ENCODE data around the gene MRPL42. TPM values are rescaled to one million over a fixed set of nuclear protein-coding genes. Genes with fewer than 3 reads are reported as not detected.

The MRPL42 gene
- total RNA-seq, 1 experiment from 2014 or later: 61.0 TPM

GRCh38 chr12:93537769-93538168 lies 70.5 kb downstream of the MRPL42 start:
- POLR2A ChIA-PET (ENCODE audit: unreplicated experiment): no interaction called here
- BruUV-seq (replicated peaks): no TSS peak
- H3K9me3 ChIP-seq (ENCODE audit: insufficient read depth, low read depth): no peaks in the 10 kb centered on the region

GRCh38 chr12:93539821-93540220 lies 72.5 kb downstream of the MRPL42 start:
- H3K4me3 ChIP-seq: no peak overlapping the region
- no peak overlapping the region for H3K27ac ChIP-seq
- H3F3A ChIP-seq (ENCODE audit: insufficient read depth, low read depth): no peaks in the 10 kb centered on the region
- H4K20me1 ChIP-seq (ENCODE audit: insufficient read depth): no peaks in the 10 kb centered on the region
- no peak overlapping the region for H3K4me2 ChIP-seq
- H3K27me3 ChIP-seq (ENCODE audit: insufficient read depth, low read depth): no peaks in the 10 kb centered on the region
- H3K36me3 ChIP-seq (ENCODE audit: low read depth): no peaks in the 10 kb centered on the region
- intact Hi-C loops (cut with micrococcal nuclease; ENCODE audit: unreplicated experiment): no loop called here
- BruUV-seq (replicated peaks): no TSS peak
- no peaks in the 10 kb centered on the region for H3K79me2 ChIP-seq (ENCODE audit: low read depth)
- no peaks in the 10 kb centered on the region for H3K9me3 ChIP-seq (ENCODE audit: insufficient read depth, low read depth)
- DNase-seq: no peak
- CTCF ChIA-PET: no interaction called here
- TF ChIP-seq CTCF (conservative IDR thresholded peaks at IDR 0.05) (no peak), EZH2 (IDR thresholded peaks at IDR 0.05; ENCODE audit: low read depth) (no peak)
- POLR2A ChIA-PET (ENCODE audit: unreplicated experiment): no interaction called here
- no peak overlapping the region for H2AFZ ChIP-seq
- H3K9me2 ChIP-seq (ENCODE audit: insufficient read depth): no peaks in the 10 kb centered on the region; the same call in 1 of the 2 replicates
- no peaks in the 10 kb centered on the region for H3K4me1 ChIP-seq (replicated peaks; ENCODE audit: insufficient read depth)

More at GRCh38 chr12:93537769-93538168, 70.5 kb downstream of the MRPL42 start:
- no peaks in the 10 kb centered on the region; the same call in 1 of the 2 replicates for H3K9me2 ChIP-seq (ENCODE audit: insufficient read depth)
- DNase-seq: no peak
- no peaks in the 10 kb centered on the region for H3K4me1 ChIP-seq (replicated peaks; ENCODE audit: insufficient read depth)
- no peaks in the 10 kb centered on the region for H3K27me3 ChIP-seq (ENCODE audit: insufficient read depth, low read depth)
- CTCF ChIA-PET: no interaction called here
- no peak for TF ChIP-seq CTCF (conservative IDR thresholded peaks at IDR 0.05)
- TF ChIP-seq EZH2 (IDR thresholded peaks at IDR 0.05; ENCODE audit: low read depth): no peak
- no peak overlapping the region for H3K4me3 ChIP-seq
- no peaks in the 10 kb centered on the region for H3K79me2 ChIP-seq (ENCODE audit: low read depth)
- no peaks in the 10 kb centered on the region for H4K20me1 ChIP-seq (ENCODE audit: insufficient read depth)
- no peak overlapping the region for H3K4me2 ChIP-seq
- no peak overlapping the region for H3K27ac ChIP-seq
- intact Hi-C loops (cut with micrococcal nuclease; ENCODE audit: unreplicated experiment): no loop called here
- H3K36me3 ChIP-seq (ENCODE audit: low read depth): no peaks in the 10 kb centered on the region
- H3F3A ChIP-seq (ENCODE audit: insufficient read depth, low read depth): no peaks in the 10 kb centered on the region
- no peak overlapping the region for H2AFZ ChIP-seq

- H3F3A ChIP-seq (ENCODE audit: insufficient read depth, low read depth): no peaks in the 10 kb centered on the region
- no peaks in the 10 kb centered on the region for H3K27me3 ChIP-seq (ENCODE audit: insufficient read depth, low read depth)
- intact Hi-C loops (cut with micrococcal nuclease; ENCODE audit: unreplicated experiment): no loop called here
- H3K4me3 ChIP-seq: no peak overlapping the region
- POLR2A ChIA-PET (ENCODE audit: unreplicated experiment): no interaction called here
- H3K36me3 ChIP-seq (ENCODE audit: low read depth): no peaks in the 10 kb centered on the region
- no peaks in the 10 kb centered on the region for H4K20me1 ChIP-seq (ENCODE audit: insufficient read depth)
- H3K9me2 ChIP-seq (ENCODE audit: insufficient read depth): no peaks in the 10 kb centered on the region; the same call in 1 of the 2 replicates
- no peak for TF ChIP-seq CTCF (conservative IDR thresholded peaks at IDR 0.05)
- no peak for TF ChIP-seq EZH2 (IDR thresholded peaks at IDR 0.05; ENCODE audit: low read depth)
- H3K4me1 ChIP-seq (replicated peaks; ENCODE audit: insufficient read depth): no peaks in the 10 kb centered on the region
- no peaks in the 10 kb centered on the region for H3K79me2 ChIP-seq (ENCODE audit: low read depth)
- no peak overlapping the region for H3K27ac ChIP-seq
- CTCF ChIA-PET: no interaction called here
- no peak overlapping the region for H2AFZ ChIP-seq
- H3K4me2 ChIP-seq: no peak overlapping the region
- DNase-seq: no peak
- no TSS peak for BruUV-seq (replicated peaks)
- H3K9me3 ChIP-seq (ENCODE audit: insufficient read depth, low read depth): no peaks in the 10 kb centered on the region
Observed at GRCh38 chr12:93540466-93540865, 73.2 kb downstream of the MRPL42 start.

Data from PC-9 (cell line).